BLaER1 treated with 17β-estradiol and CSF1 and Interleukin-3, amounts not matched to agents 10 nM and 100 nM (cell line): Measurements from ENCODE around the gene CCDC51.
"Not testable (repeated sequence)": the region's sequence is repeated elsewhere in the genome, so short reads cannot be mapped to it uniquely, and the experiment has no call there.

Experiments used
- H3K27ac ChIP-seq, 11 experiments: shearing (Covaris generic); formaldehyde crosslinking; 2 replicates each; pipeline ENCODE4 v1.8.1; 2022
- H3K27me3 ChIP-seq, 11 experiments: shearing (Covaris generic); formaldehyde crosslinking; 2 replicates each; pipeline ENCODE4 v1.8.1; 2022
- H3K36me3 ChIP-seq, 11 experiments: shearing (Covaris generic); formaldehyde crosslinking; 2 replicates each; pipeline ENCODE4 v1.8.1; 2022
- H3K4me1 ChIP-seq, 10 experiments: shearing (Covaris generic); formaldehyde crosslinking; 2 replicates each; pipeline ENCODE4 v1.8.1; 2022
- H3K4me2 ChIP-seq, 11 experiments: shearing (Covaris generic); formaldehyde crosslinking; 2 replicates each; pipeline ENCODE4 v1.8.1; 2022
- H3K4me3 ChIP-seq, 10 experiments: shearing (Covaris generic); formaldehyde crosslinking; 2 replicates each; pipeline ENCODE4 v1.8.1; 2022
- H3K9ac ChIP-seq, 11 experiments: shearing (Covaris generic); formaldehyde crosslinking; 2 replicates each; pipeline ENCODE4 v1.8.1; 2022
- H3K9me3 ChIP-seq, 11 experiments: shearing (Covaris generic); formaldehyde crosslinking; replicated peaks in 1 of 11; 2 replicates each; pipeline ENCODE4 v1.8.1; 2022
- H4K20me1 ChIP-seq, 11 experiments: shearing (Covaris generic); formaldehyde crosslinking; 2 replicates each; pipeline ENCODE4 v1.8.1; 2022
- Cebpa-rat ChIP-seq, 11 experiments: shearing (Covaris generic); IDR thresholded peaks; 2 replicates each; pipeline ENCODE4 v1.8.1; 2022

CCDC51 gene

DNA sequence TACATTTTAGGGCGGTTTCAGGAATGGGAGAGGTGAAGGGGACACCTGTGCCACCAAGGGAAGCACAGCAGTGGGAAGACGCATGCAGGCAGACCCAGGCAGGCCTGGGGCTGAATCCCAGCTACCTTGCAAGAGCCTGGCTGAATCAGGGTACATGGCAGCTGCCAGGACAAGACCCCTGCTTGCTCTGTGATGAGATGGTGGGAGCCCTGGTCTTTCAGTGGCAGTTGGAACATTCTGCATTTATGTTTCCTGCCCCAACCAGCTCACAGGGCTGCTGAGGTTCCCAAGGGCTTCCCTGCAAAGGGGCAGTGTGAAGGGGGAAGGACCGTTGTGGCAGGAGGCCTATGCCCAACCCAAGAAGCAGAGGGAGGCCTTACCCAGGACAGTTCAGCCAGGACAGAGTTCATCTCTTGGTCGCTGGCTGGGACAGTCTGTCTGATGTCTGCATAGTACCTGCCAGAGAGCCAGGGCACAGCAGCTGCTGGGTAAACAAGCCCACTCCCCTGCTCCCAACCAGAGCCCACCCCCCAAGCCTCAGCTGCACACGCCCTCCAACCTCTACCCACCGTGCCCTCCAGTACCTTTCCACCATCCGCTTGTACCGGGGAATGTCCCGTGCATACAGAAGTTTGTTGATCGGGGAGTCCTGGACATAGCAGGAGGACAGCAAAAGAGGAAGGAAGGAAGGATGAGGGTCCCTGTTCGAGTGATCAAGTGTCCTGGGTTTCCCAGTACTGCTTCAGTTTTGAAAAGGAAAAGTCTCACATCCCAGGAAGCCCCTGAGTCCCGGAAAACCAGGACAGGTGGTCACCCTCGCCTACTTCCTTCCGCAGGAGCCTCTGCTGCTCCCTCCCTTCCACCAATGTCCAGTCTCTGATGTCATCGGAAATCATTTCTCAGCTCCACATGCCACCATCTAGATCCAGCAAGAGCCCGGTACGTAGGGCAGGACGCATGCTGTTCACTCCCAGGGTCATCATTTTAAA lies 33.2 kb downstream of the CCDC51 start:
- Histone ChIP-seq H3K36me3 (peaks cover 60 to 100% (median 98%) of the 10 kb centered on the region in 11 experiments), H3K4me1 (no peaks in the 10 kb centered on the region; a peak in 1 of 20 replicates), H3K4me2 (no peak overlapping the region), H4K20me1 (peaks cover 0 to 51% (median 5%) of the 10 kb centered on the region in 11 experiments; a peak in 7 of 22 replicates), H3K4me3 (no peak overlapping the region), H3K9ac (no peak overlapping the region), H3K27me3 (no peaks in the 10 kb centered on the region), H3K27ac (no peak overlapping the region), H3K9me3 (no peaks in the 10 kb centered on the region)
- TF ChIP-seq Cebpa-rat (IDR thresholded peaks at IDR 0.05): no peak

DNA sequence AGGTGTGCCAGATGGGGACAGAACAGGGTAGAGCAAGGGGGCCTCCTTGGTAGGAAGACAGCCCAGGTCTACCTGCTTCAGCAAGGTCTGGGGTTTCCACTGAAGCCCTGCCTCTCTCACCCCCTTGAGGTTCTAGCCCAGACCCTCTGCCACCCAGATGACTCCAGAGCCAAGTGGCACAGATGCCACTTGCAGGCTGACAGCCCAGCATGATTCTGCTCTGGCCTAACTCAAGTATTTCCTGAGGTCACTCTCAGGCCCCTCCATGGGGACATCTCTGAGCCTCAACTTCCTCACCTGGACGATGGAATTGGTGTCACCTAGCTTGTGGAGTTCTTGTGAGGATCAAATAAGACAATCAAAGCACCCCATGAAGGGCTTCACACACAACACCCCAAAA lies 33.9 kb downstream of the CCDC51 start:
- Histone ChIP-seq H3K9me3 (no peaks in the 10 kb centered on the region), H3K27ac (no peak overlapping the region), H3K27me3 (no peaks in the 10 kb centered on the region), H3K4me1 (no peaks in the 10 kb centered on the region; a peak in 1 of 20 replicates), H3K9ac (no peak overlapping the region), H3K4me2 (no peak overlapping the region), H3K36me3 (peaks cover 53 to 97% (median 90%) of the 10 kb centered on the region in 11 experiments; a peak in 21 of 22 replicates), H3K4me3 (no peak overlapping the region), H4K20me1 (peaks cover 0 to 46% (median 5%) of the 10 kb centered on the region in 11 experiments; a peak in 7 of 22 replicates)
- no peak for TF ChIP-seq Cebpa-rat (IDR thresholded peaks at IDR 0.05)

- Histone ChIP-seq H3K27ac (no peak overlapping the region), H3K36me3 (peaks cover 47 to 92% (median 84%) of the 10 kb centered on the region in 11 experiments; a peak in 21 of 22 replicates)
- TF ChIP-seq Cebpa-rat (IDR thresholded peaks at IDR 0.05): no peak
These were observed 34.5 kb downstream of the CCDC51 start for GRCh38 chr3:48405343-48405881.

DNA sequence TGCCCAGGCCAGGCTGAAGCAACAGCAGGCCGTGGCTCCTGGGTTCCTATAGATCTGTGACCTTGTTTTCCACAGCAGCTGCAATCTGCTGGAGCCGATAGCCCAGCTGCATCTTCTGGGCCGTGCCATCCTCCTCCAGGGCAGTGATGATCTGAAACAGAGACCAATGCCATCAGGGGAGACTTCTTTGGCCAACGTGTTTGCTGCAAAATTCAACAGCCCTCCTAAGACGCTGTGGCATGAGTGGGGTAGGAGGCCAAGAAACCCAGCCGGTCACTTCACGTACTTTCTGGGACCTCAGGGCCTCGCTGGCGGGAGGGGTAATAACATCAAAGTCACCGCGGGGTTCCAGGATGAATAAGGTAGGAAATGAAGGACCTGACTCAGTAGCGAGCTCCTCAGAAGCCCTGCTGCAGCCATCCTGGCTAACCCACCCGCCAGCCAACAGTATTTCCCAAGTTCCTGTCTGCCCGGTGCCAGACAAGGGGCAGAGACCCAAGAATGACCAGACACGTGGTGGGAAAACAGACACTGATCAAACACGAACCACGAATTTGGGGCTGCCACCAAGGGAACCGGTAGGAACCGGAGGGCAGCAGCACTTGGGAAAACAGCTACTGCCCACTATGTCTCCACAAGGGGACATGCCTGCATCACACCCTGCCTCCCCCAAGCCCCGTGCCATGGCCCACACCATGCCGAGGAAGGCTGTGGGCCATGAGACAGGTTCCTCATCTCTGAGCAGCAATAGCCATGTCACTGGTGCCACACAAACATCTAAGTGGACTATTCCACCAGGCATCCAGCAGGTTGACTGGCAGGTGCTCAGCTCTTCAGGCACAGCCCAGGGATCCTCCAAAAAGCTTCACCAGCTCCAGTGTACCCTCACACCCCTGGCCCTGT lies 35.2 kb downstream of the CCDC51 start:
- H3K36me3 ChIP-seq: peaks cover 40 to 84% (median 77%) of the 10 kb centered on the region in 11 experiments; a peak in 21 of 22 replicates
- no peaks in the 10 kb centered on the region for H3K27me3 ChIP-seq
- H3K4me1 ChIP-seq: no peaks in the 10 kb centered on the region; a peak in 1 of 20 replicates
- peak overlapping the region in 1 of 11 experiments; percentile 41; a peak in 1 of 22 replicates for H3K9ac ChIP-seq
- H3K4me2 ChIP-seq: no peak overlapping the region
- no peaks in the 10 kb centered on the region for H3K9me3 ChIP-seq
- peak overlapping the region in 1 of 11 experiments; percentile 20; a peak in 1 of 22 replicates for H3K27ac ChIP-seq
- peaks cover 0 to 35% (median 5%) of the 10 kb centered on the region in 11 experiments; a peak in 7 of 22 replicates for H4K20me1 ChIP-seq
- H3K4me3 ChIP-seq: no peak overlapping the region
- TF ChIP-seq Cebpa-rat (IDR thresholded peaks at IDR 0.05): no peak

More at GRCh38 chr3:48405343-48405881, 34.5 kb downstream of the CCDC51 start:
- Histone ChIP-seq H3K4me3 (no peak overlapping the region), H3K9ac (no peak overlapping the region), H3K4me1 (no peaks in the 10 kb centered on the region; a peak in 1 of 20 replicates), H3K4me2 (no peak overlapping the region), H3K9me3 (no peaks in the 10 kb centered on the region), H3K27me3 (no peaks in the 10 kb centered on the region), H4K20me1 (peaks cover 0 to 40% (median 5%) of the 10 kb centered on the region in 11 experiments; a peak in 7 of 22 replicates)

DNA sequence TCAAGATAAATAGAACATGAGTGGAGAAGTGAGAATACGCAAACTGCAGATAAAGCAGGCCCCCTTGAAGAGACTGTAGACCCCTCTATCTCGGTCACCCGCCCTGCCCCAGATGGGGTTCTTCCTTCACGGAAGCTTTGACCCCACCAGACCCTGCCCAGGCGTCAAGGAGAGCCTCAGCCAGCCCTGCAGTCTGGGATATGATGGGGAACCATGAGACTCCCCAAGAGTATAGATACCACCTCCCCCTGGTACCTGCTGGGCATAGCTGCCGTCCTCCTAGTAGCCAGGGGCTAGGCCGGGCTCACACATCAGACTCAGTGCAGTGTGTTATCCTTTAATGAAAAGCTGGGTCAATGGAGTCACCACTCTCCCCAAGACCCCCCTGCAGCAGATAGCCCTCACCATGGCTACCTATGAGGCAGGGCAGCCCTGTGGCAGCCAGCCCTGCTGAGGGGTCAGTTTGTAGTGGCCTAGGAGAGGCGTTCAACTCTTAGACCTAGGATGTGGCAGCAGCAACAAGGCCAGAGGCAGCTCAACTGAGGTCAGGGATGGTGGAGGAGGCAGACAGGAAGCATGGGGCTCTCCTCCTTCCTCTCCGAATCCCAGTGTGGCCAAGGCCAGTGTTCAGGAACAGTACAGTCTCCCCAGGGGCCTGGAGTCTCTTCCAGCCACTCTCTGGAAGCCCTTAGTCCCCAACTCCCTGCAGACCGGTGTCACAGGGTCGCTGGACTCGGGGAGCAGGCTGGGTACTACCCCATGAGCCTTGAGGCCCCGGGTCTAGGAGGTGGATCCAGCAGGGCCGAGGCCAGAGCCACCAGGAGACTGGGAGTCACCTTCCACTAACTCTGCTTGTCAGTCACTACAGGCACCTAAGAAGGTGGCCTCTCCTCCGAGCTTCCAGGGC lies 36.1 kb downstream of the CCDC51 start:
- peaks cover 0 to 35% (median 5%) of the 10 kb centered on the region in 11 experiments; a peak in 7 of 22 replicates for H4K20me1 ChIP-seq
- H3K27me3 ChIP-seq: no peaks in the 10 kb centered on the region
- H3K4me3 ChIP-seq: no peak overlapping the region
- no peaks in the 10 kb centered on the region; a peak in 1 of 20 replicates for H3K4me1 ChIP-seq
- TF ChIP-seq Cebpa-rat (IDR thresholded peaks at IDR 0.05): no peak
- peaks cover 31 to 75% (median 68%) of the 10 kb centered on the region in 11 experiments; a peak in 21 of 22 replicates for H3K36me3 ChIP-seq
- no peak overlapping the region for H3K4me2 ChIP-seq
- H3K9me3 ChIP-seq: no peaks in the 10 kb centered on the region
- H3K9ac ChIP-seq: 0 out of 22 replicates have a peak overlapping the region, but pooled peaks of 1 of the 11 experiments have one; percentile 41
- peak overlapping the region in 1 of 11 experiments; percentile 20; a peak in 1 of 22 replicates for H3K27ac ChIP-seq

GRCh38 chr3:48402907-48403306 lies 37.0 kb downstream of the CCDC51 start:
- Histone ChIP-seq H3K36me3 (peaks cover 31 to 66% (median 59%) of the 10 kb centered on the region in 11 experiments; a peak in 21 of 22 replicates), H3K27me3 (no peaks in the 10 kb centered on the region), H3K4me3 (no peak overlapping the region), H3K9ac (peak overlapping the region in 2 of 11 experiments; percentile 30 to 34; a peak in 1 of 22 replicates), H3K4me1 (peaks cover 0 to under 1% (median 0%) of the 10 kb centered on the region in 10 experiments; a peak in 1 of 20 replicates), H3K27ac (no peak overlapping the region; a peak in 1 of 22 replicates), H4K20me1 (peaks cover 0 to 35% (median 5%) of the 10 kb centered on the region in 11 experiments; a peak in 6 of 22 replicates), H3K4me2 (no peak overlapping the region), H3K9me3 (no peaks in the 10 kb centered on the region)
- TF ChIP-seq Cebpa-rat (IDR thresholded peaks at IDR 0.05): no peak

DNA sequence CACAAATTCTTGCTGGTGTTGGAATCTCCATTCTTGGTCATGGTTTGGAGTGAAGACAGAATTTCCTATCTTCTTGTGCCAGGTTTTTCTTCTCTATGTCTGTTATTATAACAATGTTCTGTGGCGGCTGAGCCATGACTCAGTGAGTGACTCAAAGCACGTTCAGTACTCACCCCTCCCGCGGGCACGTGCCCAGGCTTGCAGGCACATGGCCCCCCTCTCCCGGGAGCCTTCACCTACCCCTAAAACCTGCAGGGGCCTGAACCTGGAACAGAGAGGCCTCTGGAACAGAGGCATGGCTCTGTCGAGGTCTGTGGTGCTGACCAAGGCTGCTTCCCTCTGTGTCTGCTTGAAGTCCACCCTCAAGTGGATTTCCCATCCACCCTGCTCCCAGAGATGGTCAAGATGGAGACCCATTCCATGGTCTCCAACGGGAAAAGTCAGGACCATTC lies 37.6 kb downstream of the CCDC51 start:
- no peak for TF ChIP-seq Cebpa-rat (IDR thresholded peaks at IDR 0.05)
- Histone ChIP-seq H3K4me1 (peaks cover 0 to 6% (median 0%) of the 10 kb centered on the region in 10 experiments; a peak in 4 of 20 replicates), H3K36me3 (peaks cover 26 to 60% (median 53%) of the 10 kb centered on the region in 11 experiments; a peak in 21 of 22 replicates), H3K9me3 (no peaks in the 10 kb centered on the region), H3K4me2 (no peak overlapping the region), H4K20me1 (peaks cover 0 to 35% (median 5%) of the 10 kb centered on the region in 11 experiments; a peak in 6 of 22 replicates), H3K27ac (no peak overlapping the region; a peak in 1 of 22 replicates), H3K27me3 (no peaks in the 10 kb centered on the region), H3K9ac (peak overlapping the region in 1 of 11 experiments; percentile 34; a peak in 1 of 22 replicates), H3K4me3 (no peak overlapping the region)

DNA sequence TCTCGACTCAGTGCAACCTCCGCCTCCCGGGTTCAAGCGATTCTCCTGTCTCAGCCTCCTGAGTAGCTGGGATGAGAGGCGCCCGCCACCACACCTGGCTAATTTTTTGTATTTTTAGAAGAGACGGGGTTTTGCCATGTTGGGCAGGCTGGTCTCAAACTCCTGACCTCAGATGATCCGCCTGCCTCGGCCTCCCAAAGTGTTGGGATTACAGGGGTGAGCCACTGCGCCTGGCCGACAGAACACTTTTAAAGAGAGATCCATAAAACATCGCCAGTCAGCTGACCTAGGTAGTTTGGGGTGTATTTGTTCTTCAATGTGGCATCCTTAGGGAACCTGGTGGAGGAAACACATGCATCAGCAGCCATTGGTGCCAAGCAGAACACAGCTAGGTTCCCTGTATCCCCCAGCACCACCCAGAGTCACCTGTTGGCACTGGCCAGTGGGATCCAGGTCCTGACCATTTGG lies 38.5 kb downstream of the CCDC51 start:
- H3K9ac ChIP-seq, H3K4me3 ChIP-seq, H3K9me3 ChIP-seq, H3K4me1 ChIP-seq, H3K4me2 ChIP-seq, H3K27me3 ChIP-seq, H3K27ac ChIP-seq: not testable (repeated sequence)
- Histone ChIP-seq H4K20me1 (peaks cover 0 to 29% (median 5%) of the 10 kb centered on the region in 11 experiments; a peak in 6 of 22 replicates), H3K36me3 (peaks cover 22 to 52% (median 45%) of the 10 kb centered on the region in 11 experiments; a peak in 21 of 22 replicates)
